ENCODE data around the gene RABL2A.
"Not testable (repeated sequence)": the region's sequence is repeated elsewhere in the genome, so short reads cannot be mapped to it uniquely, and the experiment has no call there.

The RABL2A gene

GRCh38 chr2:113690871-113691270 lies 63.8 kb downstream of the RABL2A start:
- DNase-seq: not testable (repeated sequence)

Data from COR-L47 (cell line).